Measurements from ENCODE around the gene ACTBL2.
"Not testable (repeated sequence)": the region's sequence is repeated elsewhere in the genome, so short reads cannot be mapped to it uniquely, and the experiment has no call there.

Gene ACTBL2

GRCh38 chr5:57482671-57483106 is at the start of gene ACTBL2:
Gene ACTBL2, minus strand, starts transcription at chr5:57482811. Its CDS starts 104 bp downstream, at chr5:57482707.
- DNase-seq = no peak

DNA sequence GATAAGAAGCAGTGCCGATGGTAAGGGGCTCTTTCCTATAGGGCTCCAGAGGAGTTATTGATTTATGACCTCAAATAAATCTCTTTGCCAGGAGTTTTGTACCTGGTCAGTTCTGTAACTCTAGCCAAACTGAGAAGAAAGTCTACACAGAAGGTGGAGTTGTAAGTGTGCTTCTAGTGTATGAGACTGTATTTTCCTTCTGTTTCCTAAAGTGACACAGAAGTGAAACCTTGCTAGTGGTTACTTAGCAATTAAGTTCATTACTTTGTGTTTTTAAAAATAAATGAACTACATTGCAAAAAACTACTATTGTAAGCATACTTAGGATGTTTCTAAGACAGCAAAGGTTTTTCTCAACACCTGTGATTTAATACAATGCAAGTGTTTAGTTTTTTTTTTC is 48.7 kb upstream of the ACTBL2 start:
- DNase-seq = no peak

DNA sequence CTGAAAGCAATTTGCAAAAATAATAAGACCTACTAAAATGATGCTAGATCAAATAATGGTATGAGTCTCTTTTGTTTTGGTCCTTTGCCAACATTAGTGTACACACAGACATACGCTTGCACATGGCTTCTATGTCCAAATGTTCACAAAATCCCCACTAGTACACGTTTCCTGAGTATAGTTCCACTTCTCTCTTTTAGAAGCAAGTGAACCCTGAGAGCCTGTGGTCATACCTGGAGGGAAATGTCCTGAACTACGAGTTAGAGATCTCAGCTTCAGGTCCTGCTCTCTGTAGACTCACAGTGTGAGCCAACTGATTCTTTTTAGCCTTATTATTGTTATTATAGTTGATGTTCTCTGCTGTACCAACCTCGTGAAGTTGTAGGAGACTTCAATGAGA is 47.3 kb upstream of the ACTBL2 start:
- no peak for DNase-seq

- no peak for DNase-seq
Observed at GRCh38 chr5:57527870-57528269, 45.3 kb upstream of the ACTBL2 start.

DNA sequence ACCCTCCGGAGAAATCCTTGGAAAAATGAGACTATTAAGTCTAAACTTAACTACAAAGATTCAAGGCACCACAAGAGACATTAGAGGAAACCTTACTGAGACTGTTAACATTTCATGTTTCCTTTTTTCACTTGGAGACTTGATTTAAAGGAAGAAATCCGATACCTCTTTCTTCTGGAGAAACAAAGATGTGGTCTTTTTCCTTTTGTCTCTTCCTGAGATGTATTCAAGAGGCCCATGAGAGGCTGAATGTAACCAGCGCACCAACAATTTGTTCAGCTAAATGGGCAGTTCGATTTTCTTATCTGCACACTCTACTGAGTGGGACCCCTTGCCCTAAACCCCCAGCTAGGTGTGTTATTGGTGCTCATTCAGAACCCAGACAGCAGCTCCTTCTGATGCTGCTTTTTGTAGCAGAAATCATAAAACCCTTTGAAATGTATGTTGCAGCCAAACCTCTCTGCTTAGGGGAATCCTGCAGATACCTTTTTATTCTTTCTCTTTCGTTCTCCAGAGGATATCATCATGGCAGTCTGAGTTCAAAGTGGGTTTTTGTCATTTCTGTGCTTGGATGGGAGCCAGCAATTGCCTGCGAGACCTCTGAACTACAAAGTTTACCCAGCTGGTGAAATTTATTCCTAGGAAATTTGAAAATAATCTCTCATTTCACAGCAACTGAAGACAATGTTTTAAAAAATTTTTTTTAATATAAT is 41.9 kb upstream of the ACTBL2 start:
- no peak for DNase-seq

- DNase-seq = not testable (repeated sequence)
Observed at GRCh38 chr5:57522477-57522876, 39.9 kb upstream of the ACTBL2 start.

GRCh38 chr5:57518415-57518814 is 35.8 kb upstream of the ACTBL2 start:
- DNase-seq = not testable (repeated sequence)

DNA sequence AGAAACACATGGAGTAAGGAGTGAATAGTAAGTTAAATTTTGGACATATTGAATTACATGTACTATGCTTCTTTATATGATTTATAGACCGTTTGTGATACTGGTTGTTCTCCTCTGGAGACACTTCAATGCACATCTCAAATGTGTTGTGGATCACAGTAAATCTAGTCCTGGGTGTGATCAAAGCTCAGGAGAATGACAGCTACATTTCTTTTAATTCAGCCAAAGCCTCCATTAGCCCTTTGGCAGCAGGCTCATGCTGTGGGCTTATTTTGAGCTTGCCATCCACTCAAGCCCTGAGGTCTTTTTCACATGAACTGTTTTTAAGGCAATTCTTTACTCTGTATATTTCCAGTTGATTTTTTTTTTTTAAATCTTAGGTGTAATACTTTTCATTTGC is 34.6 kb upstream of the ACTBL2 start:
- no peak for DNase-seq

DNA sequence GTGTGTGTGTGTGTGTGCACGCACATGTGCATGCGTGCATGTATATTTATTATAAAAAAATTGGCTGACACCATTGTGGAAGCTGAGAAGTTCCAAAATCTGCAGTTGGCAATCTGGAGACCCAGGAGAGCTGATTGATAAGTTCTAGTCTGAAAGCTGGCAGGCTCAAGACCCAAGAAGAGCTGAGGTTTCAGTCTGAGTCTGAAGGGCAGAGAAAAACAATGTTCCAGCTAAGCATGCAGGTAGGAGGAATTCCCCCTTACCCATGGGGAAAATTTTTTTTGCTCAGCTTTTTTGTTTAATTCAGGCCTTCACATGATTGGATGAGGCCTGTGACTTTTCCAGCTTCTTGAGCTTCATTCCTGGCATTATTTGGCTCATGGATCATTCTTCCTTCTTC is 31.2 kb upstream of the ACTBL2 start:
- DNase-seq = no peak

DNA sequence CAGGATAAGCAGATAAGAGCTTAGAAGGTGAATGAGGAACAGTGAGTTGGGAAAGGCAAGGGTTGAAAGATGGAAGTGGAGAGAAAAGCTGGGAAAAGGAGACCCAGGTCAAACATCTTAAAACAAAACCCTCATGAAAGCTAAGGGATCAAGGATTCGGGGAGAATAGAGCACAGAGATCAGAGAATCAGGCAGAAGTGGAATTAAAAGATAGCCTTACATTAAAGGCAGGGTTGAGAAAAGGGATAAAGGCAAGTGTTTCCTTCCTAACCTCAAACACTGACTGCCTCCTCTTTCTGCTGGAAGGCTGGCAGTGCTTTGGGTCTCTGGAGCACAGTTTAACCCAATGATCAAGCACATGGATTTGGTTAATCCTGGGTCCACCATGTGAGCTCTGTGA is 28.7 kb upstream of the ACTBL2 start:
- no peak for DNase-seq

DNA sequence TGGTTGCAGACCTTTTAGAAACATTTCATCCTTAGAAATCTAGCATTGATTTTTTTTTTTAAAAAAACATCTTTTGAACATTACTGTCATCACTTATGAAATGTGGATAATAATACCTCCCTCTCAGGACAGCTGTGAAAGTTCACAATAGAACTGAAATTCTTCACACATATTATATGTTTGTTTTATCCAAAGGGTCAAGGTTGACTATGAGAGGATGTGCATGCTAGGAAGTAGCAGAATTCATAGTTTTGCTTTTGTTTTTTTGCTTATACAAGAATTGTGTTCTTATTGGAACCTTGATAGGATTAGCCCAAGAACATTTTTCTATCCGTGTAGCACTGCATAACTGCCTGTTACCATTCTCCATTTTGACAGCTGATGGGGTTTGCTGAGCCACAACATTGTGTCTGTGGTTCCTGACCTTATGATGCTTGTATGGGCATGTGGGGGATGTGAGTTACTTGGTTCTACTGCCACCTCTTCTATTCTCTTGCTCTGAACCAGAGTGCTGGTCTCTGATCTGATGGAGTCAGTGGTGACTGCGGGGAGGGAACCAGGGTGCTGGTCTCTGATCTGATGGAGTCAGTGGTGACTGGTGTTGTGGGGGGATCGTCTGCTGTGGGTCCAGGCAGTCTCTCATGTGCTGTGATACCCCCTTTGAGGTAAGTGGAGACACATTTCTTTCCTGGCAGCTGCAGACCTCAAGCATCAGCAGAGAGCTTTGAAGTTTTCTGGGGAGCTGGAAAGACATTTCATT is 27.1 kb upstream of the ACTBL2 start:
- DNase-seq = no peak

GRCh38 chr5:57508211-57508610 is 25.6 kb upstream of the ACTBL2 start:
- no peak for DNase-seq

- no peak for DNase-seq
Observed at GRCh38 chr5:57505272-57506200, 22.9 kb upstream of the ACTBL2 start.

DNA sequence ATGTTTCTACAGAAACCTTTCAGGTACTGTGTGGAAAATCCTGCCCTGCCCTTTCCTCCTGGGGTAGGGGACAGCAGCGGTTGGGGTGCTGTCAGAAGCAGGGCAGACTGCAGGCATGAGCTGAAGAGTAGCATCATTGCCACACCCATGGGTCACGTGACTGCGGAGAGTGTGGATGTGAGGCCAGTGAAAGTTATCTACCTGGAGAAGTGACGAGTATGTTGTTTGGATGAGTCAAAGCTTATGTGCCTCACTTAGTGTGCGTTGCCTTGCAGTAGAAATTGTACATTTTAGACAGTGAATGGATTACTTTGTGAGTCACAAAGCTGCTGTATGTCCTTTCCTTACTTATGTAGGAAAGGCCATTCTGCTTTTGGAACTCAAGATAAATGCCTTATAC is 21.7 kb upstream of the ACTBL2 start:
- DNase-seq = no peak

- no peak for DNase-seq
Observed at GRCh38 chr5:57503433-57503832, 20.8 kb upstream of the ACTBL2 start.

DNA sequence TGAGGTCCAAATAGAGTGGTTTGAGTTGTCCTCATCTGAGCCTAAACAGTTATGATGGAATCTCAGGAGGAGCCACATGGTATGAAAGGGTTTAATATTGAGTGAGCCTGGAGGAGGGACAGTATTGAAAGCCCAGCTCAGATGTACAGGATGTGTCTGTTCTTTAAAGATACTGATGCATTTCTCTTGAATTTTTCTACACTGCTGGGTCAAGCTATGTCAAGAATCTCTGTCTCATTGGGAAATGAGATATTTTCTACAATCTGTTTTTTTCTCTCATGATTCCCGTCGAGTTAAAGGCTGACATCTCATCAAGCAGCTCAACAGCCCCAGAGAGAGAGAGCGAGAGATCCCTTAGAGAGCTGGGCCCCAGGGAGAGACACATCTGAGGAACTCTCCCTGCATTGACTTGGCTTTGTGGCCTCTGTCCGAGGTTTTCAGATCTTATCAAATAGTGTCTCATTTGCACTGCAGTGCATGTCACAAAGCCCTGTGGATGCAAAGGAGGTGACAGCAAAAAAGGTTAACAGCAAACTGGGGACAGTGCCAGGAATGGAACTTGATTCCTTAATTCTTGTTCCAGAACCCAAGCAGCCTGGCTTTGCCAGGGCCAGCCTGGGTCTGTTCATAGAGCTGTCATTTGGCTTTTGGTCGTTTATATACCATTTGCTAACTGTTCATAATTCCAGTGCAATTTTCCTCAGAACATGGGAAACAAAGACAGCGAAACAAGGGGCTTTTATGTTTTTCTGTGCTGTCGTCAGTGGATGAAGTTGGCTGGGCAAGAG is 19.0 kb upstream of the ACTBL2 start:
- no peak for DNase-seq

DNA sequence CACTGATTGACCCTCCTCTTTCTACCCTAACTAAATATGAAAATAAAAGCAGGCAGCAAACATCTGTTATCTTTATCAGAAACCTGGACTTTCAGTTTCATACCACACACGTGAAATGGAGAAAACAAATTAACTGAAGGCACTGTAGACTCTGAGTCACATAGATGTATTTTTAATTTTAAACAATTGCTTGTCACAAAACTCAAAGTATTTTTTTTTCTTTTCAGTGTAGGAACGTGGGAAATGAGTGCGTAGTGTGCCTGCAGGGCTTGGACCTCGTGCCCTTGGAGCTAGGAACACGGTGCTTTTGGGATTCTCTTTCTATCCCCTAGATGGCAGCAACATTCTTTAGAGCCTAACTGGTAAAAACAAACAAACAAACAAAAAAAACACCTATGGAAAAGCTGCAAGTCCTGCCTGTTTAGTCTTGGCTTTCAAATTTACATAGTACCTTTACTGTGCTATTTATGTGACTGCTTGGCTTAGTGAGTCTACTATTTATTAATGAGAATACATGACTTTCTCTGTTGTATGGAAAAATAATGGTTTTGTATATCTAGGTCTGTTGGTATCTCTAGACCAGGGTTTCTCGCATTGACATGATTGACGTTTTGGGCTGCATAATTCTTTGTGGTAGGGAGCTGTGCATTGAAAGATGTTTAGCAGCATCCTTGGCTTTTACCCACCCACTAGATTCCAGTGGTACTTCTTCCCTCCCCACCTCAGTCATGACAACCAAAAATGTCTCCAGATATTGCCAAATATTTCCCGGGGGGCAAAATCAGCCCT is 16.8 kb upstream of the ACTBL2 start:
- peak; percentile 6 to 48 (median 41) for DNase-seq

DNA sequence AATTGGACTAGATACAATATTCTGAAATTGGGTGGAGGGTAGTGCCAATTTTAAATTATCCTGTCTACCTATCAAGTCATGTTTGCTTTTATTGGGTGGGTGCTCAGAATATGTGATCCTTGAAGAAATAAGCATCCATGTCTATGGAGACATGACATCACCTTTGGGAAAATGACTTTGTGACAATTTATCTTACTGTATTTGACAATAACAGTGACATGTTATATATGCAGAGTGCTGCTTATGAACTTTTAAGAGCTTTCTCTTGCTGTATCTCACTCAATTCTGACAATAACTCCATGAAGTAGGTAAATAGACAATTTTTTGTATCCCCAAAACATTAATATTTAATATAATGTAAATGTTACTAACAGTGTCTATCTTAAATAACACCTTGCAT is 15.1 kb upstream of the ACTBL2 start:
- DNase-seq = no peak

DNA sequence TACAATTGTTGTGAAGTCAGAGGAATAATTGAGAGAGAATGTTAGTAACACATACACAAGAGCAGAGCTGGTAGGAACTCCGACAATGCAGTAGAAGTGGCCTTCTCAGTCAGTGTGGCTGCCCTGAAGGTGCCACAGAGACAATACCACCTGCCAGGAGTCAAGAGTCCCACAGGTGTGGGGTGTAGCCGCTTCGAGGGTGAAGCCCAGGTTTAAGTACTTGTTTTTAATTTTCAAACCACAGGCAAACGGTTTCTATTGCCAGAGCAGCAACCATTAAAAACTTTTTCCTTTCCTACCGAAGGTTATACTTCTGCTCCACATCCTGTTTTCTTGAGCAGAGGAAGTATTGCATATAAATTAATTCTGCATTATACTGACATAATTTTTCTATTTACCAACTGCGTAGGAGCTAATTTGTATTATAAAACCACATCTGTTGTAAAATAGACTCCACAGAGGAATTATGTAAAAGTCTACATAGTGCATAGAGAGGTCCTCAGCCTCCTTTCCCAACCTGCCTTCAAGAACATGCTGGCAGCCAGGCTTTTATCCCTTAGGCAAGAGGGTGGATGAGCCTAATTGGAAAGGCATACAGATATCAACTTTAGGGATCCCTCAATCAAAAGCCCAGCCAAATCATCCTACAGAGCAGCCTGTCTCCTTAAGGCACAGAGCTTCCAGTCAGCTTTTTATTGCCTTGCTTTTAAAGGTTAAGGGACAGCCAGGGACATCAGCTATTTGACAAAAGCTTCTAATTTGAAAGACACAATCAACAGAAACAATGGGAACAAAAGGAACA is 12.9 kb upstream of the ACTBL2 start:
- DNase-seq = peak in 1 of 3 experiments; percentile 22

Measured in NCI-H1417 (cell line).